Measurements from ENCODE around the gene XKR7. TPM values are rescaled to one million over a fixed set of nuclear protein-coding genes. Genes with fewer than 3 reads are reported as not detected.
"Not testable (repeated sequence)": the region's sequence is repeated elsewhere in the genome, so short reads cannot be mapped to it uniquely, and the experiment has no call there.

XKR7 gene
- total and polyA plus RNA-seq, 4 donors = 0.02 to 0.12 (median 0.05) TPM

- Histone ChIP-seq H3K27me3 (ENCODE audit: control insufficient read depth in 3 of 3, insufficient read depth in 3 of 3, low read length in 2 of 3) (no peaks in the 10 kb centered on the region), H3K9me3 (ENCODE audit: control insufficient read depth in 4 of 4, insufficient read depth in 3 of 4, low read length in 3 of 4) (no peaks in the 10 kb centered on the region), H3K9ac (ENCODE audit: insufficient read depth in 1 of 2, low read length in 2 of 2) (no peak overlapping the region), H3K36me3 (ENCODE audit: control insufficient read depth in 4 of 4, insufficient read depth in 4 of 4, low read length in 4 of 4) (no peaks in the 10 kb centered on the region), H3K4me1 (ENCODE audit: control insufficient read depth in 5 of 5, insufficient read depth in 5 of 5, low read length in 5 of 5) (no peaks in the 10 kb centered on the region), H3K27ac (ENCODE audit: low read depth in 1 of 2, low read length in 1 of 2) (no peak overlapping the region), H3K4me3 (no peak overlapping the region)
- WGBS, 2 donors = 92 to 95% methylated on average over 2 of the region's 2 CpGs
- DNase-seq (no peak), ATAC-seq (ENCODE audit: insufficient read depth, low FRiP score) (no peak)
- no peak for TF ChIP-seq CTCF (IDR thresholded peaks at IDR 0.05; ENCODE audit: control extremely low read depth, extremely low read depth)
These were observed 41.5 kb upstream of the XKR7 start for GRCh38 chr20:31926493-31926892.

GRCh38 chr20:31927627-31928159 lies 40.3 kb upstream of the XKR7 start:
- ATAC-seq (ENCODE audit: insufficient read depth, low FRiP score) (no peak), DNase-seq (no peak)
- Histone ChIP-seq H3K9me3 (ENCODE audit: control insufficient read depth in 4 of 4, insufficient read depth in 3 of 4, low read length in 3 of 4) (no peaks in the 10 kb centered on the region), H3K27me3 (ENCODE audit: control insufficient read depth in 3 of 3, insufficient read depth in 3 of 3, low read length in 2 of 3) (no peaks in the 10 kb centered on the region), H3K9ac (ENCODE audit: insufficient read depth in 1 of 2, low read length in 2 of 2) (no peak overlapping the region), H3K36me3 (ENCODE audit: control insufficient read depth in 4 of 4, insufficient read depth in 4 of 4, low read length in 4 of 4) (no peaks in the 10 kb centered on the region), H3K4me3 (no peak overlapping the region), H3K27ac (ENCODE audit: low read depth in 1 of 2, low read length in 1 of 2) (no peak overlapping the region), H3K4me1 (ENCODE audit: control insufficient read depth in 5 of 5, insufficient read depth in 5 of 5, low read length in 5 of 5) (no peaks in the 10 kb centered on the region)
- no peak for TF ChIP-seq CTCF (IDR thresholded peaks at IDR 0.05; ENCODE audit: control extremely low read depth, extremely low read depth)
- WGBS, 2 donors = 67 to 78% methylated on average over 8 of the region's 8 CpGs

- not testable (repeated sequence) for H3K4me1 ChIP-seq (ENCODE audit: control insufficient read depth in 5 of 5, insufficient read depth in 5 of 5, low read length in 5 of 5); H3K9ac ChIP-seq (ENCODE audit: insufficient read depth in 1 of 2, low read length in 2 of 2); DNase-seq; H3K27me3 ChIP-seq (ENCODE audit: control insufficient read depth in 3 of 3, insufficient read depth in 3 of 3, low read length in 2 of 3); H3K9me3 ChIP-seq (ENCODE audit: control insufficient read depth in 4 of 4, insufficient read depth in 3 of 4, low read length in 3 of 4); H3K36me3 ChIP-seq (ENCODE audit: control insufficient read depth in 4 of 4, insufficient read depth in 4 of 4, low read length in 4 of 4); ATAC-seq (ENCODE audit: insufficient read depth, low FRiP score); H3K27ac ChIP-seq (ENCODE audit: low read depth in 1 of 2, low read length in 1 of 2); H3K4me3 ChIP-seq
- 73 to 90% methylated on average over 4 of the region's 4 CpGs for WGBS, 2 donors
These were observed 38.3 kb upstream of the XKR7 start for GRCh38 chr20:31929631-31930030.

GRCh38 chr20:31930779-31931178 lies 37.2 kb upstream of the XKR7 start:
- H3K9ac ChIP-seq (ENCODE audit: insufficient read depth in 1 of 2, low read length in 2 of 2) = no peak overlapping the region
- no peak overlapping the region for H3K4me3 ChIP-seq
- 25 to 30% methylated on average over 5 of the region's 5 CpGs for WGBS, 2 donors
- no peak for ATAC-seq (ENCODE audit: insufficient read depth, low FRiP score)
- no peaks in the 10 kb centered on the region for H3K4me1 ChIP-seq (ENCODE audit: control insufficient read depth in 5 of 5, insufficient read depth in 5 of 5, low read length in 5 of 5)
- DNase-seq = no peak
- no peaks in the 10 kb centered on the region for H3K9me3 ChIP-seq (ENCODE audit: control insufficient read depth in 4 of 4, insufficient read depth in 3 of 4, low read length in 3 of 4)
- no peaks in the 10 kb centered on the region for H3K27me3 ChIP-seq (ENCODE audit: control insufficient read depth in 3 of 3, insufficient read depth in 3 of 3, low read length in 2 of 3)
- H3K36me3 ChIP-seq (ENCODE audit: control insufficient read depth in 4 of 4, insufficient read depth in 4 of 4, low read length in 4 of 4) = no peaks in the 10 kb centered on the region
- H3K27ac ChIP-seq (ENCODE audit: low read depth in 1 of 2, low read length in 1 of 2) = no peak overlapping the region
- TF ChIP-seq CTCF (IDR thresholded peaks at IDR 0.05; ENCODE audit: control extremely low read depth, extremely low read depth) = no peak

All from lung (tissue), 12 donors.